VCaP (cell line): Measurements from ENCODE around the gene MBD4.
A peak's percentile ranks its signal among the peaks of the same experiment; 100 is the strongest.

ENCODE experiments used
- H3K27ac ChIP-seq: fragments of 450-650 bp; 2 replicates; pipeline ENCODE4 v1.5.1; 2017
- TF ChIP-seq, protein P1 (sequence below): fragments of 450-650 bp; conservative IDR thresholded peaks from 2 replicates; pipeline ENCODE4 v1.5.1; 2017; ENCODE audit warnings: mild to moderate bottlenecking, moderate library complexity

Gene MBD4

GRCh38 chr3:129439226-129439816 is 427 bp downstream of the MBD4 start:
- TF ChIP-seq, protein P1, sequence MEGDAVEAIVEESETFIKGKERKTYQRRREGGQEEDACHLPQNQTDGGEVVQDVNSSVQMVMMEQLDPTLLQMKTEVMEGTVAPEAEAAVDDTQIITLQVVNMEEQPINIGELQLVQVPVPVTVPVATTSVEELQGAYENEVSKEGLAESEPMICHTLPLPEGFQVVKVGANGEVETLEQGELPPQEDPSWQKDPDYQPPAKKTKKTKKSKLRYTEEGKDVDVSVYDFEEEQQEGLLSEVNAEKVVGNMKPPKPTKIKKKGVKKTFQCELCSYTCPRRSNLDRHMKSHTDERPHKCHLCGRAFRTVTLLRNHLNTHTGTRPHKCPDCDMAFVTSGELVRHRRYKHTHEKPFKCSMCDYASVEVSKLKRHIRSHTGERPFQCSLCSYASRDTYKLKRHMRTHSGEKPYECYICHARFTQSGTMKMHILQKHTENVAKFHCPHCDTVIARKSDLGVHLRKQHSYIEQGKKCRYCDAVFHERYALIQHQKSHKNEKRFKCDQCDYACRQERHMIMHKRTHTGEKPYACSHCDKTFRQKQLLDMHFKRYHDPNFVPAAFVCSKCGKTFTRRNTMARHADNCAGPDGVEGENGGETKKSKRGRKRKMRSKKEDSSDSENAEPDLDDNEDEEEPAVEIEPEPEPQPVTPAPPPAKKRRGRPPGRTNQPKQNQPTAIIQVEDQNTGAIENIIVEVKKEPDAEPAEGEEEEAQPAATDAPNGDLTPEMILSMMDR = no peak
- H3K27ac ChIP-seq = peak overlapping the region; percentile 87

DNA sequence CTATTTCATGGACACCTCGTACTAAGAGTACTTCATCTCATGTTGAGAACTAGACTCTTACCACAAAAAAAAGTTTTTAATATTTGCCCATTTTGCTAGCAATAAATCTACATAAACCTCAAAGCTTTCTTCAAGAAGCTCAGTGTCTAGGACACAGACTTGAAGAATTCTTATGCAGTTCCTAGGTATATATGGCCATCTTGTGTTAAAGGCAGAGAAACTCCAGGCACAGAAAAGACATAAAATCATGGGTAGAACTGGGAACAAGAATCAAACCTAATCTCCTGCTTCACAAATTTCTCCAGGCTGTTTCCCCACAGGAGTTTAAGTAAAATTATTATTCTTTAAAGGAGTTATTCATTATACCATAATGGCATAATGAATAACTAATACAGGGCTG is 4.4 kb downstream of the MBD4 start:
- no peak overlapping the region for H3K27ac ChIP-seq
- TF ChIP-seq, protein P1 = no peak

GRCh38 chr3:129434140-129434539 is 5.6 kb downstream of the MBD4 start:
- no peak overlapping the region for H3K27ac ChIP-seq
- TF ChIP-seq, protein P1 = no peak

DNA sequence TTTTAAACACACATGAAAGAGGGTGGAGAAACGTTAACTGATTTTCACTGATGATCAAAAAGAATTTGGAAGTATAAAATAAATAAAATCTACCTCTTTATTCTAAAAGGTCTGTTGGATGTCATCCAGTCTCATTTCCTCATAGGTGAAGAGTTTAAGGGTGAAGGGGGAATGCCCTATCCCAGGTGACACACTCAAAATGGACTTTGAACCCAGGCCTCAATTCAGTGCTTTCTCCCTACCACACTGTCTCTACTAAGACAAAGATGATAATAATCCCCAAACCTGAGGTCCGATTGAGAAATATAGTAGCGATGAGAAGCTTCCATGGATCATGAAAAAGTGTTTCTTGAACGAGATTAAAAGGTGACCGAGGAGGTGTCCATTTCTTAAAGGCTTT is 6.2 kb downstream of the MBD4 start:
- H3K27ac ChIP-seq = no peak overlapping the region

GRCh38 chr3:129432671-129433070 is 7.1 kb downstream of the MBD4 start:
- H3K27ac ChIP-seq = no peak overlapping the region
- TF ChIP-seq, protein P1 = no peak

More for the DNA sequence above, 6.2 kb downstream of the MBD4 start:
- TF ChIP-seq, protein P1 = no peak

- H3K27ac ChIP-seq = no peak overlapping the region
- TF ChIP-seq, protein P1 = no peak
Measured at GRCh38 chr3:129432036-129432435, 7.7 kb downstream of the MBD4 start.

DNA sequence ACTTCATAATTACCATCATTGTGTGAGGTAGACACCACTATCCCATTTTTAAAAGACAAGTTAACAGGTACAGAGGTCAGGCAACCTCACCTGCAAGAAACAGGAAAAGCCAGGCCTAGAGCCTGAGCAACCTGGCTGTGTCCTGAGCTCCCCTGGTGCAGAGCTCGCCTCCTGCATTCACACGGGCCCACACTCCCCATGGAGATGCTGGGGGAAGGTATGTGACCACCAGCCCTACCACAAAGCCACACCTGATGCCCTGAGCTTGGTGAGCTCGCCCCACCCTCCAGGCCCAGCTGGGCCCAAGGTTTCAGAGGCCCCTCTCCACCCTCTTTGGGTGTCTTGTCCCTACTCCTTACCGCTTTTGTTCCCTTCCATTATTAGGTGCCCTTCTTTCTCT is 10.1 kb downstream of the MBD4 start:
- TF ChIP-seq, protein P1 = no peak
- no peak overlapping the region; the same call in 1 of the 2 replicates for H3K27ac ChIP-seq

GRCh38 chr3:129429080-129429451 is 10.7 kb downstream of the MBD4 start:
- peak overlapping the region; percentile 65 for H3K27ac ChIP-seq
- TF ChIP-seq, protein P1 = no peak
